HL-60 (cell line): ENCODE data around the gene POP4.

Experiments
- DNase-seq, 2 experiments: peaks; one replicate each; pipeline ENCODE4 v3.0.0-alpha.2; 2010 to 2020; ENCODE audit warnings: low read depth in 1 of 2, low spot score in 1 of 2
- H3K27ac ChIP-seq: fragments of 250-450 bp; sonication (Bioruptor Pico); replicated peaks from 2 replicates; pipeline ENCODE4 v1.5.1; 2020; ENCODE audit warnings: mild to moderate bottlenecking, moderate library complexity
- H3K27me3 ChIP-seq: fragments of 250-450 bp; sonication (Bioruptor Pico); 2 replicates; pipeline ENCODE4 v1.5.1; 2021; ENCODE audit warnings: mild to moderate bottlenecking, moderate library complexity; ENCODE audit not compliant: insufficient read depth, poor library complexity, severe bottlenecking
- H3K4me3 ChIP-seq: replicated peaks from 2 replicates; pipeline ENCODE4 v1.5.1; 2011; ENCODE audit warnings: mild to moderate bottlenecking, control low read depth, low read length; ENCODE audit not compliant: insufficient read depth
- CTCF ChIP-seq: IDR thresholded peaks from one replicate; pipeline ENCODE4 v1.5.1; 2011; ENCODE audit warnings: low read length, control low read depth, inconsistent platforms; ENCODE audit not compliant: insufficient read depth
- GABPA ChIP-seq: IDR thresholded peaks from 2 replicates; pipeline ENCODE4 v1.6.1; 2012; ENCODE audit warnings: low read depth
- POLR2AphosphoS5 ChIP-seq: IDR thresholded peaks from 2 replicates; pipeline ENCODE4 v1.6.1; 2012; ENCODE audit warnings: low read depth
- REST ChIP-seq: IDR thresholded peaks from 2 replicates; pipeline ENCODE4 v1.6.1; 2012; ENCODE audit warnings: low read depth; ENCODE audit not compliant: insufficient replicate concordance
- SPI1 ChIP-seq: IDR thresholded peaks from 2 replicates; pipeline ENCODE4 v1.6.1; 2012; ENCODE audit warnings: low read depth, mild to moderate bottlenecking, borderline replicate concordance

The POP4 gene

GRCh38 chr19:29591670-29592069 is 14.4 kb upstream of the POP4 start:
- DNase-seq: no peak
- Histone ChIP-seq H3K27me3 (peaks cover 5% of the 10 kb centered on the region), H3K27ac (no peak overlapping the region), H3K4me3 (no peak overlapping the region)
- no peak for TF ChIP-seq GABPA
- TF ChIP-seq SPI1: no peak
- TF ChIP-seq POLR2AphosphoS5: no peak
- TF ChIP-seq REST: no peak
- TF ChIP-seq CTCF: no peak

- no peak for DNase-seq
- H3K27me3 ChIP-seq: peaks cover 10% of the 10 kb centered on the region
- no peak overlapping the region for H3K27ac ChIP-seq
- no peak for TF ChIP-seq SPI1
- no peak for TF ChIP-seq GABPA
- no peak for TF ChIP-seq CTCF
- TF ChIP-seq POLR2AphosphoS5: no peak
- no peak for TF ChIP-seq REST
- H3K4me3 ChIP-seq: no peak overlapping the region
These were observed 12.2 kb upstream of the POP4 start for GRCh38 chr19:29593869-29594268.

- no peak overlapping the region for H3K27ac ChIP-seq
- DNase-seq: no peak
- H3K27me3 ChIP-seq: peaks cover 10% of the 10 kb centered on the region
- no peak overlapping the region for H3K4me3 ChIP-seq
- TF ChIP-seq POLR2AphosphoS5 (no peak), SPI1 (no peak), CTCF (no peak), GABPA (no peak), REST (no peak)
These were observed 9.9 kb upstream of the POP4 start for GRCh38 chr19:29596080-29596727.
